Immature natural killer cell (primary cell): ENCODE data around the gene HS3ST6. TPM values are rescaled to one million over a fixed set of nuclear protein-coding genes. Genes with fewer than 3 reads are reported as not detected.
"Not testable (repeated sequence)": the region's sequence is repeated elsewhere in the genome, so short reads cannot be mapped to it uniquely, and the experiment has no call there.

Experiments
- DNase-seq, 3 donors: peaks; one replicate each; pipeline ENCODE4 v3.0.0; 2022; ENCODE audit warnings: mixed read lengths in 1 of 3
- H3K27ac Mint-ChIP-seq, 6 donors: one replicate each; pipeline ENCODE4 v1.8.0; 2020; ENCODE audit warnings: mixed read lengths in 6 of 6, mild to moderate bottlenecking in 5 of 6, inconsistent platforms in 4 of 6, moderate library complexity in 3 of 6
- H3K27me3 Mint-ChIP-seq, 3 donors: one replicate each; pipeline ENCODE4 v1.8.0; 2020 to 2021; ENCODE audit warnings: low read depth in 3 of 3, mild to moderate bottlenecking in 3 of 3, mixed read lengths in 3 of 3, moderate library complexity in 3 of 3, inconsistent platforms in 1 of 3
- H3K36me3 Mint-ChIP-seq, 3 donors: one replicate each; pipeline ENCODE4 v1.8.0; 2020; ENCODE audit warnings: mixed read lengths in 3 of 3, inconsistent platforms in 2 of 3, mild to moderate bottlenecking in 2 of 3
- H3K4me1 Mint-ChIP-seq, 2 donors: one replicate each; pipeline ENCODE4 v1.8.0; 2020; ENCODE audit warnings: inconsistent platforms in 2 of 2, mild to moderate bottlenecking in 2 of 2, mixed read lengths in 2 of 2, moderate library complexity in 1 of 2
- H3K4me3 Mint-ChIP-seq, 5 donors: one replicate each; pipeline ENCODE4 v1.8.0; 2020; ENCODE audit warnings: mild to moderate bottlenecking in 5 of 5, mixed read lengths in 5 of 5, inconsistent platforms in 3 of 5, moderate library complexity in 3 of 5
- H3K9me3 Mint-ChIP-seq, 6 donors: one replicate each; pipeline ENCODE4 v1.8.0; 2020; ENCODE audit warnings: mild to moderate bottlenecking in 6 of 6, mixed read lengths in 6 of 6, inconsistent platforms in 4 of 6, moderate library complexity in 3 of 6
- polyA plus RNA-seq, 3 donors: library from polyadenylated mRNA; unstranded; fragments of 300-500 nt; fragmentation: Illumina TruSeq; gene quantifications; one replicate each; pipeline ENCODE4 v1.2.3, GENCODE V29; 2021

HS3ST6 gene
- polyA plus RNA-seq, 3 donors from 2014 or later = not detected

- Mint-ChIP-seq H3K36me3 (peaks cover 8 to 12% (median 10%) of the 10 kb centered on the region in 3 donors), H3K4me3 (peak overlapping the region; percentile 79 to 87 (median 85)), H3K9me3 (no peaks in the 10 kb centered on the region), H3K27ac (peak overlapping the region in 1 of 6 donors; percentile 59), H3K4me1 (peaks cover 20 to 31% of the 10 kb centered on the region in 2 donors), H3K27me3 (peaks cover 4 to 26% (median 6%) of the 10 kb centered on the region in 3 donors)
- DNase-seq = no peak
Measured at GRCh38 chr16:1958715-1959268, 40.6 kb upstream of the HS3ST6 start.

GRCh38 chr16:1958143-1958491 lies 39.9 kb upstream of the HS3ST6 start:
- not testable (repeated sequence) for H3K4me3 Mint-ChIP-seq, H3K36me3 Mint-ChIP-seq, DNase-seq, H3K27ac Mint-ChIP-seq, H3K9me3 Mint-ChIP-seq
- peaks cover 17 to 24% of the 10 kb centered on the region in 2 donors for H3K4me1 Mint-ChIP-seq
- H3K27me3 Mint-ChIP-seq = peaks cover 2 to 20% (median 5%) of the 10 kb centered on the region in 3 donors

- peaks cover 17 to 20% of the 10 kb centered on the region in 2 donors for H3K4me1 Mint-ChIP-seq
- not testable (repeated sequence) for H3K36me3 Mint-ChIP-seq, DNase-seq, H3K4me3 Mint-ChIP-seq, H3K9me3 Mint-ChIP-seq, H3K27ac Mint-ChIP-seq
- peaks cover 2 to 20% (median 5%) of the 10 kb centered on the region in 3 donors for H3K27me3 Mint-ChIP-seq
Measured at GRCh38 chr16:1957434-1958142, 39.4 kb upstream of the HS3ST6 start.

- no peak for DNase-seq
- Mint-ChIP-seq H3K4me3 (no peak overlapping the region), H3K9me3 (no peaks in the 10 kb centered on the region), H3K27ac (no peak overlapping the region), H3K4me1 (no peaks in the 10 kb centered on the region), H3K27me3 (peaks cover 0 to 2% (median 2%) of the 10 kb centered on the region in 3 donors), H3K36me3 (no peaks in the 10 kb centered on the region)
Measured at GRCh38 chr16:1953734-1954133, 35.5 kb upstream of the HS3ST6 start.

- Mint-ChIP-seq H3K27me3 (peaks cover 2 to 3% (median 2%) of the 10 kb centered on the region in 3 donors), H3K27ac (no peak overlapping the region), H3K4me1 (no peaks in the 10 kb centered on the region), H3K4me3 (no peak overlapping the region), H3K9me3 (no peaks in the 10 kb centered on the region), H3K36me3 (no peaks in the 10 kb centered on the region)
- DNase-seq = no peak
Measured at GRCh38 chr16:1950559-1950958, 32.3 kb upstream of the HS3ST6 start.

- Mint-ChIP-seq H3K27me3 (peaks cover 2 to 3% (median 2%) of the 10 kb centered on the region in 3 donors), H3K36me3 (no peaks in the 10 kb centered on the region), H3K9me3 (no peaks in the 10 kb centered on the region), H3K27ac (no peak overlapping the region), H3K4me3 (no peak overlapping the region), H3K4me1 (no peaks in the 10 kb centered on the region)
- DNase-seq = no peak
Measured at GRCh38 chr16:1950047-1950446, 31.8 kb upstream of the HS3ST6 start.

GRCh38 chr16:1949507-1949906 lies 31.3 kb upstream of the HS3ST6 start:
- Mint-ChIP-seq H3K36me3 (no peaks in the 10 kb centered on the region), H3K9me3 (no peaks in the 10 kb centered on the region), H3K4me1 (peaks cover 0 to 4% of the 10 kb centered on the region in 2 donors), H3K4me3 (no peak overlapping the region), H3K27me3 (peaks cover 2 to 3% (median 3%) of the 10 kb centered on the region in 3 donors), H3K27ac (no peak overlapping the region)
- no peak for DNase-seq

GRCh38 chr16:1947369-1947670 lies 29.1 kb upstream of the HS3ST6 start:
- no peaks in the 10 kb centered on the region for H3K36me3 Mint-ChIP-seq

GRCh38 chr16:1946495-1947368 lies 28.5 kb upstream of the HS3ST6 start:
- Mint-ChIP-seq H3K4me1 (peaks cover 14 to 19% of the 10 kb centered on the region in 2 donors), H3K27ac (no peak overlapping the region), H3K27me3 (peaks cover 0 to 9% (median 3%) of the 10 kb centered on the region in 3 donors), H3K9me3 (no peaks in the 10 kb centered on the region), H3K36me3 (no peaks in the 10 kb centered on the region), H3K4me3 (no peak overlapping the region)
- no peak for DNase-seq

More at GRCh38 chr16:1947369-1947670, 29.1 kb upstream of the HS3ST6 start:
- H3K4me3 Mint-ChIP-seq = no peak overlapping the region
- peaks cover 0 to 9% (median 3%) of the 10 kb centered on the region in 3 donors for H3K27me3 Mint-ChIP-seq
- H3K9me3 Mint-ChIP-seq = no peaks in the 10 kb centered on the region
- peaks cover 9 to 14% of the 10 kb centered on the region in 2 donors for H3K4me1 Mint-ChIP-seq
- H3K27ac Mint-ChIP-seq = no peak overlapping the region
- no peak for DNase-seq

GRCh38 chr16:1945559-1946391 lies 27.6 kb upstream of the HS3ST6 start:
- Mint-ChIP-seq H3K36me3 (no peaks in the 10 kb centered on the region), H3K4me3 (no peak overlapping the region), H3K27me3 (peaks cover 0 to 7% (median 3%) of the 10 kb centered on the region in 3 donors), H3K27ac (no peak overlapping the region), H3K9me3 (no peaks in the 10 kb centered on the region), H3K4me1 (peaks cover 15 to 24% of the 10 kb centered on the region in 2 donors)
- DNase-seq = no peak

GRCh38 chr16:1944612-1945199 lies 26.5 kb upstream of the HS3ST6 start:
- Mint-ChIP-seq H3K4me1 (peaks cover 15 to 24% of the 10 kb centered on the region in 2 donors), H3K4me3 (peak overlapping the region; percentile 19 to 78 (median 55)), H3K36me3 (no peaks in the 10 kb centered on the region), H3K9me3 (no peaks in the 10 kb centered on the region), H3K27ac (peak overlapping the region in 2 of 6 donors; percentile 28 to 34), H3K27me3 (peaks cover 0 to 7% (median 3%) of the 10 kb centered on the region in 3 donors)
- no peak for DNase-seq

GRCh38 chr16:1942810-1943726 lies 24.9 kb upstream of the HS3ST6 start, which contains the start of gene MSRB1:
MSRB1 (minus strand) TSS chr16:1943199; CDS start chr16:1943156, 43 bp downstream.
- H3K27me3 Mint-ChIP-seq = peaks cover 0 to 7% (median 3%) of the 10 kb centered on the region in 3 donors
- DNase-seq = peak; percentile 98 to 99 (median 99)
- H3K27ac Mint-ChIP-seq = peak within 1 kb of the TSS; percentile 62 to 83 (median 74)
- no peaks in the 10 kb centered on the region for H3K9me3 Mint-ChIP-seq
- peak within 1 kb of the TSS; percentile 78 to 89 (median 87) for H3K4me3 Mint-ChIP-seq
- H3K4me1 Mint-ChIP-seq = peaks cover 15 to 24% of the 10 kb centered on the region in 2 donors
- H3K36me3 Mint-ChIP-seq = peaks cover 0 to 10% (median 2%) of the 10 kb centered on the region in 3 donors
